Naive thymus-derived CD4-positive, alpha-beta T cell (primary cell): Measurements from ENCODE around the gene CD8B. TPM values are rescaled to one million over a fixed set of nuclear protein-coding genes. Genes with fewer than 3 reads are reported as not detected.

Experiments used
- ATAC-seq: fragments of 150-1000 bp; cut with Tn5 transposase; 2 replicates; pipeline ENCODE4 v1.10.0; 2021; ENCODE audit warnings: mild to moderate bottlenecking, moderate library complexity
- CTCF ChIA-PET: fragments of 350-600 bp; sonication (Branson Sonifier 250); formaldehyde crosslinking; loops from one replicate; lab custom pipeline; 2021; ENCODE audit warnings: antibody characterized with exemption; lab: Charles Lee
- POLR2A ChIA-PET: fragments of 350-600 bp; sonication (Branson Sonifier 250); formaldehyde crosslinking; loops from one replicate; lab custom pipeline; 2021; ENCODE audit warnings: antibody characterized with exemption, inconsistent platforms; lab: Charles Lee
- DNase-seq, 9 donors: peaks; one replicate each; pipeline versions ENCODE4 v3.0.0 to v3.0.0-alpha.2; 2020 to 2022; ENCODE audit warnings: mixed read lengths in 1 of 9
- H3K27ac ChIP-seq: one replicate; pipeline ENCODE4 v1.7.0; 2013; ENCODE audit warnings: mild to moderate bottlenecking, low read depth, low read length, moderate library complexity
- H3K27me3 ChIP-seq, 2 donors: one replicate each; pipeline ENCODE4 v1.7.0; 2013; ENCODE audit warnings: low read length in 2 of 2, mild to moderate bottlenecking in 2 of 2, moderate library complexity in 2 of 2; ENCODE audit not compliant: control insufficient read depth in 2 of 2, insufficient read depth in 2 of 2
- H3K36me3 ChIP-seq, 3 experiments: 1 replicate in 2 of 3; 2 replicates in 1 of 3; pipeline ENCODE4 v1.7.0; 2013; ENCODE audit warnings: low read length in 3 of 3, mild to moderate bottlenecking in 3 of 3, moderate library complexity in 1 of 3; ENCODE audit not compliant: insufficient read depth in 3 of 3, control insufficient read depth in 2 of 3
- H3K4me1 ChIP-seq, 2 donors: one replicate each; pipeline ENCODE4 v1.7.0; 2013; ENCODE audit warnings: low read length in 2 of 2, mild to moderate bottlenecking in 2 of 2, moderate library complexity in 1 of 2; ENCODE audit not compliant: control insufficient read depth in 2 of 2, insufficient read depth in 2 of 2
- H3K4me3 ChIP-seq: 2 replicates; pipeline ENCODE4 v1.7.0; 2013; ENCODE audit warnings: mild to moderate bottlenecking, low read length
- H3K9me3 ChIP-seq, 3 experiments: 1 replicate in 2 of 3; 2 replicates in 1 of 3; pipeline ENCODE4 v1.7.0; 2013; ENCODE audit warnings: low read length in 3 of 3; ENCODE audit not compliant: control insufficient read depth in 2 of 3
- H3K27ac Mint-ChIP-seq, 9 donors: one replicate each; pipeline ENCODE4 v1.8.0; 2020 to 2022; ENCODE audit warnings: mixed read lengths in 9 of 9, mild to moderate bottlenecking in 8 of 9, moderate library complexity in 5 of 9, inconsistent platforms in 2 of 9
- H3K27me3 Mint-ChIP-seq, 5 donors: one replicate each; pipeline ENCODE4 v1.8.0; 2021 to 2022; ENCODE audit warnings: mixed read lengths in 5 of 5, mild to moderate bottlenecking in 1 of 5
- H3K36me3 Mint-ChIP-seq, 5 donors: one replicate each; pipeline ENCODE4 v1.8.0; 2020 to 2022; ENCODE audit warnings: mixed read lengths in 5 of 5, mild to moderate bottlenecking in 3 of 5, inconsistent platforms in 1 of 5
- H3K4me1 Mint-ChIP-seq, 7 donors: one replicate each; pipeline ENCODE4 v1.8.0; 2020 to 2022; ENCODE audit warnings: mixed read lengths in 7 of 7, mild to moderate bottlenecking in 3 of 7, inconsistent platforms in 1 of 7
- H3K4me3 Mint-ChIP-seq, 10 donors: one replicate each; pipeline ENCODE4 v1.8.0; 2020 to 2022; ENCODE audit warnings: mild to moderate bottlenecking in 10 of 10, mixed read lengths in 10 of 10, moderate library complexity in 6 of 10, inconsistent platforms in 2 of 10
- H3K9me3 Mint-ChIP-seq, 11 donors: one replicate each; pipeline ENCODE4 v1.8.0; 2020 to 2022; ENCODE audit warnings: mixed read lengths in 11 of 11, mild to moderate bottlenecking in 4 of 11, inconsistent platforms in 1 of 11, moderate library complexity in 1 of 11
- intact Hi-C, 2 donors: fragments of 100-400 bp; cut with micrococcal nuclease; formaldehyde crosslinking; loops; one replicate each; pipeline ENCODE4 v1.15.1; 2023
- polyA plus RNA-seq, 2 donors: library from polyadenylated mRNA; unstranded; fragments of 300-500 nt; fragmentation: Illumina TruSeq; gene quantifications; one replicate each; pipeline ENCODE4 v1.2.3, GENCODE V29; 2021
- total RNA-seq, 6 experiments: library from RNA in 5 of 6; stranded (reverse) in 5 of 6; gene quantifications; 1 replicate in 5 of 6; 2 replicates in 1 of 6; pipeline ENCODE4 v1.2.3 and lab custom pipeline; 2021 to 2026

CD8B gene
- total and polyA plus RNA-seq, 7 experiments from 2014 or later: 1.1 to 23.7 (median 2.4) TPM

- no peak for ATAC-seq
- peaks cover 6 to 30% (median 21%) of the 10 kb centered on the region in 7 donors for H3K4me1 Mint-ChIP-seq
- no peaks in the 10 kb centered on the region for H3K36me3 ChIP-seq
- DNase-seq: no peak
- H3K9me3 Mint-ChIP-seq: no peaks in the 10 kb centered on the region
- peaks cover 30 to 57% (median 37%) of the 10 kb centered on the region in 5 donors for H3K27me3 Mint-ChIP-seq
- no peaks in the 10 kb centered on the region for H3K9me3 ChIP-seq
- H3K27ac Mint-ChIP-seq: peak overlapping the region in 1 of 9 donors; percentile 1
- no peaks in the 10 kb centered on the region for H3K36me3 Mint-ChIP-seq
- H3K4me1 ChIP-seq: peaks cover 17 to 31% of the 10 kb centered on the region in 2 donors
- H3K4me3 ChIP-seq: peak overlapping the region; percentile 46
- H3K4me3 Mint-ChIP-seq: peak overlapping the region; percentile 70 to 94 (median 88)
- ChIA-PET CTCF (interaction anchor here (0.6 to 1.3 kb wide), 3 partner anchors 18 to 42 kb away, joined by 3 to 7 read pairs (median 5); no protein-coding TSS in a partner anchor), POLR2A (no interaction called here)
- H3K27ac ChIP-seq: no peak overlapping the region
- intact Hi-C loops: no loop called here
- H3K27me3 ChIP-seq: no peaks in the 10 kb centered on the region
Measured at GRCh38 chr2:86807133-86807467, 54.6 kb downstream of the CD8B start.

DNA sequence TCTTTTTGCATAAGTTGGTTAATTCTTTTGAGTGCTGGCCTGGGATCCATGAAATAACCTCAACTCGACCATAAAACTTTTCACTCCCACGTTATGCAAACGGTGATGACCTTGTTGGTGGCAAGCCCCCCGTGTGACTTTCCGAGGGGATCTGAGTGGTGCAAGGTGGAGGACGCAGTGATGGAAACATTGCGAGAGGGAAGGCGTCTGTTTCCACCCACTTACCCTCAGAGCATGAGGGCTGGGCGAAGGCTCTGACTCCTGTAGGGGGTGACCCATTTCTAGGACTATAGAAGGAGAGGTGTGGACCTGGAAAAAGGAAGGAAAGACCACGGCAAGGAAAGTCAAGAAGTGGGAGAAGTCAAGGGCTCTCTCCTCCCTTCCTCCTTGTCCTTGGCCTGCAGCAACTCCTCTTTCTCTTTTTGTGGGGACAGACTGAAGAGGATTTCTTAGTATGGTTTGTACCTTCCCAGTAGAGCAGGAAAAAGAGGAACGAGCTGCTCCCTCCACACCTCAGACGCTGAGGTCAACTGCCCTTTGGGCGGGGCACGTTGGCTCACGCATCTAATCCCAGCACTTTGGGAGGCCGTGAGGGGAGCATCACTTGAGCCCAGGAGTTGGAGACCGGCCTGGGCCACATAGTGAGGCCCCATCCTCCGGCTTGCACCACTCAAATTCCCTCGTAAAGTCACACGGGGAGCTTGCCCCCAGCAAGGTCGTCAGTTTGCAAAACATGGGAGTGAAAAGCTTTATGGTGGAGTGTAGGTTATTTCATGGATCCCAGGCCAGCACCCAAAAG, 55.4 kb downstream of the CD8B start:
- intact Hi-C loops: no loop called here
- ChIA-PET CTCF (interaction anchor here (0.9 kb wide), 1 partner anchor 21 kb away, joined by 5 read pairs; no protein-coding TSS in a partner anchor), POLR2A (no interaction called here)
- ATAC-seq: no peak
- no peak overlapping the region for H3K27ac ChIP-seq
- Mint-ChIP-seq H3K36me3 (no peaks in the 10 kb centered on the region), H3K4me3 (peak overlapping the region in 7 of 10 donors; percentile 5 to 82 (median 51)), H3K27ac (no peak overlapping the region), H3K27me3 (peaks cover 26 to 52% (median 29%) of the 10 kb centered on the region in 5 donors), H3K4me1 (peaks cover 6 to 30% (median 21%) of the 10 kb centered on the region in 7 donors), H3K9me3 (no peaks in the 10 kb centered on the region)
- DNase-seq: no peak
- H3K9me3 ChIP-seq: no peaks in the 10 kb centered on the region
- peaks cover 17 to 22% of the 10 kb centered on the region in 2 donors for H3K4me1 ChIP-seq
- H3K36me3 ChIP-seq: no peaks in the 10 kb centered on the region
- H3K4me3 ChIP-seq: peak overlapping the region; percentile 34
- no peaks in the 10 kb centered on the region for H3K27me3 ChIP-seq

GRCh38 chr2:86800856-86801567, 60.7 kb downstream of the CD8B start:
- H3K4me3 ChIP-seq: no peak overlapping the region
- POLR2A ChIA-PET: no interaction called here
- intact Hi-C loops: no loop called here
- H3K36me3 ChIP-seq: no peaks in the 10 kb centered on the region
- H3K4me1 ChIP-seq: peaks cover 0 to 12% of the 10 kb centered on the region in 2 donors
- H3K4me3 Mint-ChIP-seq: peak overlapping the region in 1 of 10 donors; percentile 63
- DNase-seq: no peak
- peaks cover 0 to 2% (median 0%) of the 10 kb centered on the region in 7 donors for H3K4me1 Mint-ChIP-seq
- peaks cover 3 to 22% (median 14%) of the 10 kb centered on the region in 11 donors for H3K9me3 Mint-ChIP-seq
- no peak overlapping the region for H3K27ac Mint-ChIP-seq
- ATAC-seq: no peak
- H3K27me3 Mint-ChIP-seq: peaks cover 8 to 18% (median 13%) of the 10 kb centered on the region in 5 donors
- peaks cover 8 to 14% (median 13%) of the 10 kb centered on the region in 5 donors for H3K36me3 Mint-ChIP-seq
- no peak overlapping the region for H3K27ac ChIP-seq
- CTCF ChIA-PET: no interaction called here
- no peaks in the 10 kb centered on the region for H3K27me3 ChIP-seq
- peaks cover 0 to 14% (median 6%) of the 10 kb centered on the region in 3 experiments for H3K9me3 ChIP-seq

GRCh38 chr2:86794861-86795260, 66.8 kb downstream of the CD8B start:
- DNase-seq (no peak), ATAC-seq (no peak)
- peaks cover 15 to 37% (median 26%) of the 10 kb centered on the region in 11 donors for H3K9me3 Mint-ChIP-seq
- ChIA-PET POLR2A (no interaction called here), CTCF (interaction anchor here (0.9 kb wide), 1 partner anchor 276 kb away, joined by 3 read pairs; no protein-coding TSS in a partner anchor)
- Histone ChIP-seq H3K36me3 (no peaks in the 10 kb centered on the region), H3K4me3 (peak overlapping the region; percentile 15), H3K4me1 (peaks cover 16 to 49% of the 10 kb centered on the region in 2 donors), H3K27ac (no peak overlapping the region), H3K27me3 (peaks cover 0 to 22% of the 10 kb centered on the region in 2 donors), H3K9me3 (peaks cover 0 to 15% (median 6%) of the 10 kb centered on the region in 3 experiments)
- peaks cover 16 to 37% (median 26%) of the 10 kb centered on the region in 5 donors for H3K36me3 Mint-ChIP-seq
- intact Hi-C loops: no loop called here
- H3K4me1 Mint-ChIP-seq: peaks cover 17 to 40% (median 28%) of the 10 kb centered on the region in 7 donors
- H3K27me3 Mint-ChIP-seq: peaks cover 37 to 74% (median 60%) of the 10 kb centered on the region in 5 donors
- H3K4me3 Mint-ChIP-seq: peak overlapping the region in 1 of 10 donors; percentile 63
- peak overlapping the region in 1 of 9 donors; percentile 36 for H3K27ac Mint-ChIP-seq

DNA sequence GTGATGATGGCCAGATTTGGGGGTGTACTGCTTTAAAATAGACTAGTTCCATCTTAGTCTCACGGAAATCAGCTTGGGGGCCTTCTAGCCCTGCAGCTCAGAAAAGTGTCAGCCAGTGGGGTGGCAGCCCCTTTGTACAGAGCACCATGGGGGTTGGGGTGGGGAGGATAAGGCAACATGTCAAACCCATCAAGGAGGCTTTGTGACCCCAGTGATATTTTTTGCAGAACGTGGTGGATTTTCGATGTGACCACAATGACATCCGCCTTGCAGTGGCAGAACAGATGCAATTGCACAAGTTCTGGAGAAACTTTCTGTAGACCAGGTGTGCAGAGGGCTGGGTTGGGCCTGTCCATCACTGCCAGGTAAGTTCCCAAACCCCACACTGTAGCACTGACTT, 67.9 kb downstream of the CD8B start:
- intact Hi-C loops: no loop called here
- H3K27ac ChIP-seq: no peak overlapping the region
- peaks cover 44 to 79% (median 60%) of the 10 kb centered on the region in 5 donors for H3K27me3 Mint-ChIP-seq
- H3K36me3 Mint-ChIP-seq: peaks cover 16 to 37% (median 26%) of the 10 kb centered on the region in 5 donors
- H3K27me3 ChIP-seq: peaks cover 0 to 24% of the 10 kb centered on the region in 2 donors
- peak overlapping the region in 3 of 10 donors; percentile 27 to 40 (median 31) for H3K4me3 Mint-ChIP-seq
- H3K9me3 Mint-ChIP-seq: peaks cover 15 to 37% (median 26%) of the 10 kb centered on the region in 11 donors
- ATAC-seq (peak; percentile 31), DNase-seq (no peak)
- CTCF ChIA-PET: interaction anchor here (0.9 kb wide), 1 partner anchor 275 kb away, joined by 3 read pairs; no protein-coding TSS in a partner anchor
- no peak overlapping the region for H3K4me3 ChIP-seq
- H3K36me3 ChIP-seq: peaks cover 0 to 6% (median 0%) of the 10 kb centered on the region in 3 experiments
- peaks cover 17 to 41% (median 30%) of the 10 kb centered on the region in 7 donors for H3K4me1 Mint-ChIP-seq
- H3K27ac Mint-ChIP-seq: peak overlapping the region in 1 of 9 donors; percentile 35
- peaks cover 16 to 49% of the 10 kb centered on the region in 2 donors for H3K4me1 ChIP-seq
- POLR2A ChIA-PET: no interaction called here
- peaks cover 0 to 15% (median 6%) of the 10 kb centered on the region in 3 experiments for H3K9me3 ChIP-seq

DNA sequence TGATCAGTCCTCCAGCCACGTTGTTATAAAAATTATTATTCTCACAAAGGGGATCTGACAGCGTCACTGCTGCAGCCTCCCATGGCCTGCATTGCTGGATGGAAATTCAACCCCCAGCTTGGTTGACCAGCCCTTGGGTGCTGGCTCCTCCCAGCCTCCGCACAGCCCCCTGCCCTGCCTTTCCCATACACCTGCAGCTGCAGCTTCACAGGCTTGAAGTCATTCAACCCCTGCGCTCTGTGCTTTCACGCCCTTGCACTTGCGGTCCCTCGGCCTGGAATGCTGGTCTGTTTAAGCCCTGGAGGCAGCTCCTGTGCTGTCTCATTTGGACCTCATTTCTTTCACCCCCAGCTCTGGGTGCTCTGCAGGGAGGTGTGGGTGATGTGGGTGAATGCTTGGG, 70.1 kb downstream of the CD8B start:
- H3K4me3 Mint-ChIP-seq: peak overlapping the region; percentile 81 to 94 (median 88)
- Histone ChIP-seq H3K27ac (no peak overlapping the region), H3K27me3 (peaks cover 0 to 24% of the 10 kb centered on the region in 2 donors), H3K36me3 (peaks cover 0 to 17% (median 0%) of the 10 kb centered on the region in 3 experiments), H3K4me3 (peak overlapping the region; percentile 48), H3K4me1 (peaks cover 16 to 66% of the 10 kb centered on the region in 2 donors), H3K9me3 (peaks cover 0 to 7% (median 3%) of the 10 kb centered on the region in 3 experiments)
- ChIA-PET CTCF (no interaction called here), POLR2A (no interaction called here)
- H3K36me3 Mint-ChIP-seq: peaks cover 11 to 29% (median 18%) of the 10 kb centered on the region in 5 donors
- peaks cover 55 to 74% (median 63%) of the 10 kb centered on the region in 5 donors for H3K27me3 Mint-ChIP-seq
- intact Hi-C loops: no loop called here
- peaks cover 17 to 44% (median 30%) of the 10 kb centered on the region in 7 donors for H3K4me1 Mint-ChIP-seq
- no peak for ATAC-seq
- peaks cover 11 to 21% (median 17%) of the 10 kb centered on the region in 11 donors for H3K9me3 Mint-ChIP-seq
- H3K27ac Mint-ChIP-seq: peak overlapping the region in 4 of 9 donors; percentile 14 to 77 (median 53)
- no peak for DNase-seq
